Measurements from ENCODE around the gene LIF. TPM values are rescaled to one million over a fixed set of nuclear protein-coding genes. Genes with fewer than 3 reads are reported as not detected.

Gene LIF
- total and polyA plus RNA-seq, 2 donors (not counting 3 experiments of a cell fraction or from before 2014, with no cell fraction given): 0.12 to 0.27 TPM

- Histone ChIP-seq H3K9me1 (replicated peaks; ENCODE audit: control insufficient read depth, extremely low read depth, insufficient read depth, low read length) (no peaks in the 10 kb centered on the region), H3K4me2 (ENCODE audit: insufficient read depth, low read length) (no peak overlapping the region), H3K79me2 (ENCODE audit: control insufficient read depth, insufficient read depth, low read length) (no peaks in the 10 kb centered on the region), H3K27ac (ENCODE audit: insufficient read depth, low read depth, low read length) (no peak overlapping the region), H2AFZ (ENCODE audit: low read depth, low read length) (no peak overlapping the region), H3K4me3 (replicated peaks in 1 of 3; ENCODE audit: insufficient read depth in 1 of 3, low read depth in 1 of 3, low read length in 3 of 3) (no peak overlapping the region), H4K20me1 (replicated peaks; ENCODE audit: control insufficient read depth, extremely low read depth, insufficient read depth, low read length) (no peaks in the 10 kb centered on the region), H3K9me3 (replicated peaks; ENCODE audit: control insufficient read depth, insufficient read depth, low read length) (no peaks in the 10 kb centered on the region), H3K9ac (replicated peaks; ENCODE audit: extremely low read depth, insufficient read depth, low read length) (no peak overlapping the region), H3K4me1 (ENCODE audit: control insufficient read depth, extremely low read depth, insufficient read depth, low read length) (peaks cover 16% of the 10 kb centered on the region), H3K27me3 (ENCODE audit: control insufficient read depth in 2 of 2, insufficient read depth in 2 of 2, low read length in 2 of 2) (no peaks in the 10 kb centered on the region), H3K36me3 (ENCODE audit: control insufficient read depth in 2 of 2, extremely low read depth in 1 of 2, insufficient read depth in 2 of 2, low read length in 2 of 2) (no peaks in the 10 kb centered on the region)
- intact Hi-C loops (cut with micrococcal nuclease): no loop called here
- CTCF ChIA-PET: interaction anchor here (0.6 to 3.4 kb wide), 2 partner anchors 12 kb away, joined by 3 to 37 read pairs; no protein-coding TSS in a partner anchor
- DNase-seq (ENCODE audit: low read depth, low spot score) (no peak), FAIRE-seq (no peak)
- dilution Hi-C loops (cut with MboI; ENCODE audit: extremely low pct_ligation_motif_present, low sequenced_read_pairs): no loop called here
- BruUV-seq (replicated peaks): no TSS peak
- TF ChIP-seq MAX (IDR thresholded peaks at IDR 0.05; ENCODE audit: insufficient read depth, insufficient read length) (no peak), POLR2AphosphoS5 (IDR thresholded peaks at IDR 0.05; ENCODE audit: insufficient read depth, low read depth, low read length) (no peak), MYC (IDR thresholded peaks at IDR 0.05; ENCODE audit: low read depth, low read length) (no peak), GATA2 (IDR thresholded peaks at IDR 0.05; ENCODE audit: insufficient read depth, insufficient read length, low read depth, low read length) (no peak), FOS (IDR thresholded peaks at IDR 0.05; ENCODE audit: borderline replicate concordance, insufficient read depth, low read length) (no peak), POLR2A (IDR thresholded peaks at IDR 0.05; ENCODE audit: low read depth, low read length) (no peak), EZH2 (IDR thresholded peaks at IDR 0.05; ENCODE audit: borderline replicate concordance, low read depth, low read length, severe bottlenecking) (no peak), JUN (IDR thresholded peaks at IDR 0.05; ENCODE audit: borderline replicate concordance, insufficient read depth, insufficient read length, low read depth) (no peak)
- TF ChIP-seq, protein P1, sequence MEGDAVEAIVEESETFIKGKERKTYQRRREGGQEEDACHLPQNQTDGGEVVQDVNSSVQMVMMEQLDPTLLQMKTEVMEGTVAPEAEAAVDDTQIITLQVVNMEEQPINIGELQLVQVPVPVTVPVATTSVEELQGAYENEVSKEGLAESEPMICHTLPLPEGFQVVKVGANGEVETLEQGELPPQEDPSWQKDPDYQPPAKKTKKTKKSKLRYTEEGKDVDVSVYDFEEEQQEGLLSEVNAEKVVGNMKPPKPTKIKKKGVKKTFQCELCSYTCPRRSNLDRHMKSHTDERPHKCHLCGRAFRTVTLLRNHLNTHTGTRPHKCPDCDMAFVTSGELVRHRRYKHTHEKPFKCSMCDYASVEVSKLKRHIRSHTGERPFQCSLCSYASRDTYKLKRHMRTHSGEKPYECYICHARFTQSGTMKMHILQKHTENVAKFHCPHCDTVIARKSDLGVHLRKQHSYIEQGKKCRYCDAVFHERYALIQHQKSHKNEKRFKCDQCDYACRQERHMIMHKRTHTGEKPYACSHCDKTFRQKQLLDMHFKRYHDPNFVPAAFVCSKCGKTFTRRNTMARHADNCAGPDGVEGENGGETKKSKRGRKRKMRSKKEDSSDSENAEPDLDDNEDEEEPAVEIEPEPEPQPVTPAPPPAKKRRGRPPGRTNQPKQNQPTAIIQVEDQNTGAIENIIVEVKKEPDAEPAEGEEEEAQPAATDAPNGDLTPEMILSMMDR (IDR thresholded peaks at IDR 0.05; ENCODE audit: extremely low read depth in 1 of 2, insufficient read depth in 1 of 2, low read depth in 1 of 2, low read length in 2 of 2): no peak
- POLR2A ChIA-PET: no interaction called here
Observed at GRCh38 chr22:30276039-30276438, 29.5 kb upstream of the LIF start.
